HG03139 (cell line): ENCODE data around the gene CNKSR3.
A peak's percentile ranks its signal among the peaks of the same experiment; 100 is the strongest.
"Not testable (repeated sequence)": the region's sequence is repeated elsewhere in the genome, so short reads cannot be mapped to it uniquely, and the experiment has no call there.

Experiments used
- ATAC-seq: cut with Tn5 transposase; IDR thresholded peaks from one replicate; pipeline ENCODE4 v1.9.1; 2021; ENCODE audit not compliant: unreplicated experiment

The CNKSR3 gene

DNA sequence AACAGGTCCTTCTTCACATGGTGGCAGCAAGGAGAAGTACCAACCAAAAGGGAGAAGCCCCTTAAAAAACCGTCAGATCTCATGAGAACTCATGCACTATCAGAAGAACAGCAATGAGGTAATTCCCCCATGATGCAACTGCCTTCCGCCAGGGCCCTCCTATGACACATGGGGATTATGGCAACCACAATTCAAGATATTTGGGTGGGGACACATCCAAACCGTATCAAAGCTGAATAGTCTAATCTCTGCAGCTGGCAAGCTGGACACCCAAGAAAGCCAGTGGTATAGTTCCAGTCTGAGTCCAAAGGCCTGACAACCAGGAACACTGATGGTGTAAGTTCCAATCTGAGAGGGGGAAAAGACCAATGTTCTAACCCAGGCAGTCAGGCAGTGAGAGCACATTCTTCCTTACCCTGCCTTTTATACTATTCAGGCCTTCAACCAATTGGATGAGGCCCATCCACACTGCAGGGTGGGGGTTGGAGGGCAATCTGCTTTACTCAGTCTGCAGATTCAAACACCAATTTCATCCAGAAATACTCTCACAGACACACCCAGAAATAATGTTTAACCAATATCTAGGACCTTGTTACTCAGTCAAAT lies 17.9 kb upstream of the CNKSR3 start:
- no peak for ATAC-seq

DNA sequence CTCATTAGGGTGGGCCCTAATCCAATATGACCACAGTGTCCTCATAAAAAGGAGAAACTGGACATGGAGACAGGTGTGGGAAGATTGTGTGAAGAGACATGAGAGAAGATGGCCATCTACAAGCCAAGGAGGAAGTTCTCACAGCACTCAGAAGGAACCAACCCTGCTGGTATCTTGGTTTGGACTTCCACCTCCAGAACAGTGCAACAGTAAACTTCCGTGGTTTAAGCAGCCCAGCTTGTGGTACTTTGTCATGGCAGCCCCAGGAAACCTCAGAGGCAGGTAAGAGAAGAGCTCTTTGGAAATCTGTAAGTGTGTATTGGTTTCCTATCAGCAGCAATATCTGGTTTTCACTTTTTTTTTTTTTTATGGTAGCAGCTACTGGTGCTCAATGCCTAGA lies 16.5 kb upstream of the CNKSR3 start:
- ATAC-seq, result no peak

DNA sequence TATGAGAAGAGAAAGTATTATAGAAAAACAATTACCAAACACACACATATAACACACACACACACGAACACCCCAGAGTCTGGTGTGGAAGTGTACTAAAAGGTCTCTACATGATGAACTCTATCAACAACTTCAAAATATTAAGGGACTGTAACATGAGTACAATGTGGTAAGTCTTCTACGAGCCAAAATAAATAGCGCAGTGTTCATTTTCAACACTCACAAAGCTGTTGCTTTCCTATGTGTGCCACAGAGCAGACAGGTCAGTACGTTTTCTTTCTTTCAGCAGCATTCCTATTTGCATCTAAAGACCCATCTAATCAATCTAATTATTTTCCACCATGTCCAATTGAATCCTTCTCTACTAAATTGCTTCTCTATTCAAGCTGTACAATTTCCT lies 12.1 kb upstream of the CNKSR3 start:
- ATAC-seq, result no peak

DNA sequence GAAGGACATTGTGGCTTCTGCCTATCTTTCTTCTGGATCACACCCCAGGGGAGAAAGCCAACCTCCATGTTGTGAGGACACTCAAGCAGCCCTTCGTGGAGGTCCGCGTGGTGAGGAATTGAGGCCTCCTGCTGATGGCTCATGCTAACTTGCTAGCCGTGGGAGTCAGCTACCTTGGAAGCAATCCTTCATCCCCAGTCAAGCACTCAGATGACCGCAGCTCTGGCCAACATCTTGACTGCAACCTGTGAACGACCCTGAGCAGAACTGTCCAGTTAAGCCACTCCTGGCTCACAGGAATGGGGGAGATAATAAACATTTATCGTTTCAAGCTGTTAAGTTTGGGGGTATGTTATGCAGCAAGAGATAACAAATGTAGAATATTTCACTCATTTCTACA lies 10.9 kb upstream of the CNKSR3 start:
- ATAC-seq, result no peak

- ATAC-seq, result no peak
Observed at GRCh38 chr6:154520280-154520679, 9.8 kb upstream of the CNKSR3 start.

DNA sequence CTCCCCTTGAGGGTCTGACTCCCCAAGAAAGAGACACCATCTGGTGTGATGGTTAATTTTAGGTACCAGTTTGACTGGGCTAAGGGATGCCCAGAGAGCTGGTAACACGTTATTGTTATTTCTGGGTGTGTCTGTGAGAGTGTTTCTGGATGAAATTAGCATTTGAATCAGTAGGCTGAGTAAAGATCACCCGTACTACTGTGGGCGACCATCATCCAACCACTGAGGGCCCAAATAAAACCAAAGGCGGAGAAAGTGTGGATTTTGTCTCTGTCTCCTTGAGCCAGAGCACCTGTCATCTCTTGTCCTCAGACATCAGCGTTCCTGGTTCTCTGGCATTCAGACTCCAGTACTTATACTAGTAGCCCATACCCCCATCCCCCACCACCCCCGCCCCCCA lies 7.9 kb upstream of the CNKSR3 start:
- ATAC-seq, result no peak

DNA sequence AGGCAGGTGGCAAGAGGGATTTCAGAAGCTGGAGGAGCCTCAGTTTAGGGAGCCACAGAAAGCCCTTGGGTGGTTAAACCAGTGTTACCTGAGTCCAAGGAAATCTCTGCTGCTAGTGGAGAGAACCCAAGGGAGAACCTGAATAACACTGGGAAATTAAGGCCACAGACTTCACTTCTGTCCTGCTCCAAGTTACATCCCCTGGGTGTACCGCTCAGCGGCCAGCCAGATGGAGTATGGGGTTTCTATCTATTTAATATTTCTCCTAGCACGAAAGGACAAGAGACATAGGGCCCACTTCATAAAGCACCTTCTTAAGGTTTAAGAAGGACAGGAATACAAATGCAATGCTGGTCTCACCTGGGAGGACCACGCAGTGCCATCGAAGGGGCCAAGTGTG lies 5.8 kb upstream of the CNKSR3 start:
- ATAC-seq, result no peak

DNA sequence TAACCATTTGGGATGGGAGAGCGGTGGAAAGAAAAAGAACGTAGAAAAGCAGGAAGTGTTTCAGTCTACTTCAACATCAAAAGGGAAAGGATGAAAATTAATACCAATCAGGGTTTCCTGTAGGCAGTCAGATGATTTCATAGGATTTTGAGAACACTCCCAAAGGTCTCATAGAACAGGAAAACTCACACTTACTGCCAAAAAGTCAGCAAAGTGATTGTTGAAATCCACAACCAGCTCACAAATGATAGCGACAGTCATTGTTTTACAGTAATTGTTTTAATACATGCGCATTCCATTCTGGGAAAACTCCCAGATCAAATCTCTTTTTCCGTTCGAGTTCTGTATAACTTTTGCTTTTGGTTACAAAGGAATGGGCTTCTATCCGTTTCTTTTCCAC lies 5.3 kb upstream of the CNKSR3 start:
- no peak for ATAC-seq

DNA sequence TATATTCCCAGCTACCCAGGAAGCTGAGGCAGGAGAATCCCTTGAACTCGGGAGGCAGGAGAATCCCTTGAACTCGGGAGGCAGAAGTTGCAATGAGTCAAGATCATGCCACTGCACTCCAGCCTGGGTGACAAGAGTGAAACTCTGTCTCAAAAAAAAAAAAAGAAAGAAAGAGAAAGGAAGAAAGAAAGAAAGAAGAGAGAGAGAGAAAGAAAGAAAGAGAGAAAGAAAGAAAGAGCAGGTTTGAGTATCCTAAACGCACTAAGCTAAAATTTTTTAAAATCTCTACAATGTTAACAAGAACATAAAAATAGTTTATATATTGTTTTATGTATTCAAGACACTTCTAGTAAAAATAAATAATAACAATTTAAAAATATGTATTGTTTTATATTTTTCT lies 4.6 kb upstream of the CNKSR3 start:
- not testable (repeated sequence) for ATAC-seq

DNA sequence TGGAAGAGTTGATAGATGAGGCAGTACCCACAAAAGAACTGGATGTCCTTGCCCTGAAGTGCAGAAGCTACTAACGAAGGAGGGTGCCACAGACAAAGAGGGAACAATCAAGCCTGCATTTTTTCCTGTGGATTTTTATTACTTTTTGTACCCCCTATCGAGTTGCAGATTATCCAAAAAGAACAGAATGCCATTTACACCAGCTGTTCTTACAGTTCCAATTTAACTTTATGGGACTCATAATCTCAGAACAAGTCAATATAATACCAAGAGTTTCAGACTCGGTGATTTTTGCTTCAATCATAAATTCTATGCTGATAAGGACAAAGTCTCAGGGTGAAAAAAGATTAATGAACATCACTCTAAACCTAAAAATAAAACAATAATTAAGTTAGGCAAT lies 4.0 kb upstream of the CNKSR3 start:
- no peak for ATAC-seq

- no peak for ATAC-seq
Observed at GRCh38 chr6:154513601-154514320, 3.3 kb upstream of the CNKSR3 start.

GRCh38 chr6:154512201-154512600 lies 1.7 kb upstream of the CNKSR3 start:
- ATAC-seq, result no peak

DNA sequence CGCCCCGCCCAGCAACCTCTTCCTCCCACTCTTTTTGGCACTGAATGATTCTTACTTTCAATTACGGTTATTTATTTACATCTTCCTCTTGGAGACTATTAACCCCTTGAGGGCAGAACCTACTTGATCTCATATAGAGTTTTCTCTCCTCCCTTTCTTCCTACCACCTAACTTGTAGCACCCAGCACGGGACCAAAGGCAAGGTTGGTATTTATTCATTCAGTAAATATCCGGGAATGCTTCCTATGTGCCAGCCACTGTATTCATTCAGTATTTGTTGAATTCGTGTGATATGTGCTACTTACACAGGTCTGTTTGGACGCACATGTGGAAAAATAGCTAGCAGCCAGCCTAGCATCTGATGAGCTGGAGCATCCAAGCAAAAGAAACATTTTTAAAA lies 1.3 kb upstream of the CNKSR3 start:
- ATAC-seq, result no peak

- peak; percentile 13 for ATAC-seq
Observed at GRCh38 chr6:154509421-154510143, 903 bp downstream of the CNKSR3 start.

DNA sequence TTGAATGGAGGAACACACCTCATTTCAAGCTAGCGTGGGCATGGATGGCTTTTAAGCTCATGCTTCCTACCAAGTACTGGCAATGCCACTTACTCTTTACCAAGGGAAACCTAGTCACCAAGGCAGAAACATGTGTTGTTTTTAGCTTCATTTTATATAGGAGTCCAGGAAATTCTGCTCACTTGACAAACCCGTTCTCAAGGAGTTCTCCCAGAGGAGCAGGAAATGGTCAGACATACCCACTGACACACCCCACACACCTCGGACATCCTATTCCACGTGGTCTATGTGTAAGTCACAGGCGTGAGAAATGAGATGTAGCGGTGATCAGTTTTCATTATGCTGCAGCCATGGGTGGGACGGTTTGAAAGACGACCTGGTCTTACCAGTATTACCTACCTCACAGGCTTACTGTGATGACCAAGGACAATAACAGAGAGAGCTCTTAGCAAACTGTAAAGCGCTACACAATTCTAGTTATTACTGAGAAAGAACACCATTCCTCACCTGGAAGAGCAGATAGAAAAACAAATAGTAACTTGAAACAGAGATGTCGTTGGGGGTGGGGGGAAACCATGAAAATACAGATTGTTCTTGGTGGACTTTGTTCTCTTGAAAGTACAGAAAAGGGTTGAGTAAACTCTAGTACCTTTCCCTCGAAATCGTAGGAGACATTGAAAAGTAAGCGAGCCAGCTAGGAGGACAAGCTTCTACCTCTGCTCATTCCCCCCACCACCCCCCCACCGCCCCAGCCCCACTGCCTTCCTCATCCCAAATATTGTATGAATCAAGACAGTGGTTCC lies 1.7 kb downstream of the CNKSR3 start:
- ATAC-seq, result no peak

DNA sequence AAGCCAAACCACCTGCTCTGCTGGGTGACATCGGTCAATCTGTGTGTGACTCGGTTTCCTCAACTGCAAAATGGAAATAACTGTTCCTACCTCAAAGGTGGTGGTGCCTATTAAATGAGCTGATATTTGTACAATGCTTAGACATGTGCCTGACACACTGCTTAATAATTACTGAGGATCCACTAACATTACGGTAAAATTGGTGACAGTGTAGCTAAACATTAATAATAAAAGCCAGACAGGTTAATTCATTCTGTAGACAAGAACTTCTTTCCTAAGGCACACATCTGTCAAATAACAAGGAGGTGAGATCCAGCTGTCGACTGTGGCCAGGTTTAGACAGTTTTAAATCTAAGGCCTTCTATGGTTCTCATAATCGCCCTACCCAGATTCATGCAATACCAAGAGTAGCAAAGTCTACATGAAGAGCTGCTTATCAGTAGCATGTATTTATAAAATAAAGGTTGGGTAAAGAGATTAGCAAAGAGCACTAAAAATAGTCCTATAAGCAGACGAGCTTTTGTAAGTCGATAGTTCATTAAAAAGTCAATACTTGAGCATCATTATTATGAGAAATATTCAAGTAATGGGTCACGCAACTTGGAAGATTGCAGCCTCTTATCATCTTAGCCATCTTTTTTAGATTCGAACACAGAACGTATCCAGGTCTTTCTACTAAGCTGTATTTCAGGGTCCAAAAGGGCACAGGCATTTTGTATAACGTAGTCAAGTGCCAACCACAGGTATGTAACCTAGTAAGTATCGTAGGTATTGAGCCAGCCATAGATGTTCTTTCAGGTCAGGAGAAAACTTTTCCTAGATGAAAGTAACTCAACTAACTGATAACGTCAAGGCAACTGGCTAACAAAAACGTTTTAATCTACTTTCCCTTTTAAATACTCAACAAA lies 3.2 kb downstream of the CNKSR3 start:
- ATAC-seq, result no peak

GRCh38 chr6:154506582-154506981 lies 3.9 kb downstream of the CNKSR3 start:
- no peak for ATAC-seq

GRCh38 chr6:154506108-154506507 lies 4.4 kb downstream of the CNKSR3 start:
- ATAC-seq, result no peak

DNA sequence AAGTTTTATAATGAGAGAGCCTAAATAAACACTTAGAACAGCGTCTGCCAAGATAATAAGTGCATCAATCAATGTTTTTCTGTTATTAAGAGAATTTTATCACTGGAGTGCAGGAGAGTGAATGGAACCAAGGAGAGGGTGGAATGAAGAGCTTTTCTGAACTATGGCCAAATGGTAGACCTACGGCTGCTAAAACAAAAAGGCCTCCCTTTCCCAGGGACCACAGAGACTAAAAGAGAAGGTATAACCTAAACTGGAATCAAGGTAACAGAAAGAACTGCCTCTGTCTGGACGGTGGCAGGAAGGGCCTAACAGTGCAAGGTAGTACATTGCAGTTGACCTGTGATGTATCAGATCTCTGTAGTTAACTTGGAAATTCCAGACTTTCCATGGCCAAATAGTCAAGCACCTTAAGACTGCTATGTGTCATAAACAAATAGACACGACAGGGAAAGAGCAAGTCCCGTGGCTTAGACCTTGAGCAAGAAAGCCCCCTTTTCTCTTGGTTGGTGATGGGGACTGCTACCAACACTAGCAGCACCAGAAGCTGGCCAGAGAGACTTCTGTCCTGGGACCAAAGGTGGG lies 5.5 kb downstream of the CNKSR3 start:
- ATAC-seq, result no peak

- ATAC-seq, result no peak
Observed at GRCh38 chr6:154504102-154504501, 6.4 kb downstream of the CNKSR3 start.
